IMR-90 (cell line): ENCODE results near the gene CYP1A2. TPM values are rescaled to one million over a fixed set of nuclear protein-coding genes. Genes with fewer than 3 reads are reported as not detected.

Experiments used
- ATAC-seq: fragments of 200-7000 bp; cut with Tn5 transposase; 2 replicates; pipeline ENCODE4 v1.9.1; 2020; ENCODE audit warnings: low read depth, mild to moderate bottlenecking, moderate library complexity
- BruUV-seq: library from RNA; stranded (reverse); fragments of 400-500 nt; replicated peaks from 2 replicates; lab custom pipeline; 2021; lab: Mats Ljungman, UMichigan
- CTCF ChIA-PET: fragments of 300-600 bp; formaldehyde crosslinking; extraction: SDS; loops from one replicate; lab custom pipeline; 2021; ENCODE audit warnings: antibody characterized with exemption; lab: Yijun Ruan, JAX
- POLR2A ChIA-PET: fragments of 300-600 bp; sonication (Branson Sonifier 250); formaldehyde crosslinking; loops from one replicate; lab custom pipeline; 2022; ENCODE audit warnings: antibody characterized with exemption; ENCODE audit not compliant: unreplicated experiment; lab: Charles Lee
- DNase-seq: peaks from one replicate; pipeline ENCODE4 v3.0.0; 2013
- H2AFZ ChIP-seq: replicated peaks from 2 replicates; pipeline ENCODE3; 2013; ENCODE audit warnings: low read length, mild to moderate bottlenecking; ENCODE audit not compliant: poor library complexity
- H2AK5ac ChIP-seq: 2 replicates; pipeline ENCODE4 v1.6.1; 2013; ENCODE audit warnings: low read depth, low read length, inconsistent platforms
- H2AK9ac ChIP-seq: replicated peaks from 2 replicates; pipeline ENCODE3; 2013; ENCODE audit warnings: mild to moderate bottlenecking, low read depth, low read length, moderate library complexity; ENCODE audit not compliant: poor library complexity
- H2BK120ac ChIP-seq: 2 replicates; pipeline ENCODE4 v1.6.1; 2013; ENCODE audit warnings: low read depth, low read length, inconsistent platforms
- H2BK15ac ChIP-seq: 3 replicates; pipeline ENCODE4 v1.6.1; 2013; ENCODE audit warnings: low read depth, low read length, inconsistent platforms
- H2BK20ac ChIP-seq: 2 replicates; pipeline ENCODE4 v1.6.1; 2013; ENCODE audit warnings: low read depth, mild to moderate bottlenecking, inconsistent platforms, low read length, moderate library complexity
- H2BK5ac ChIP-seq: 2 replicates; pipeline ENCODE4 v1.6.1; 2013; ENCODE audit warnings: mild to moderate bottlenecking, low read depth, low read length, inconsistent platforms; ENCODE audit not compliant: poor library complexity, severe bottlenecking
- H3K14ac ChIP-seq: replicated peaks from 2 replicates; pipeline ENCODE4 v1.6.1; 2013; ENCODE audit warnings: low read depth, low read length, inconsistent platforms
- H3K18ac ChIP-seq: 2 replicates; pipeline ENCODE4 v1.6.1; 2013; ENCODE audit warnings: low read depth, low read length, control low read depth
- H3K23ac ChIP-seq: 2 replicates; pipeline ENCODE4 v1.6.1; 2013; ENCODE audit warnings: low read depth, low read length, inconsistent platforms
- H3K27ac ChIP-seq: 2 replicates; pipeline ENCODE4 v1.5.1; 2013; ENCODE audit warnings: mild to moderate bottlenecking, control low read depth, low read length; ENCODE audit not compliant: insufficient read depth
- H3K27me3 ChIP-seq: 2 replicates; pipeline ENCODE4 v1.6.1; 2013; ENCODE audit warnings: low read length; ENCODE audit not compliant: control insufficient read depth, insufficient read depth
- H3K36me3 ChIP-seq: 2 replicates; pipeline ENCODE4 v1.6.1; 2013; ENCODE audit warnings: low read length, mixed read lengths; ENCODE audit not compliant: control insufficient read depth, insufficient read depth
- H3K4ac ChIP-seq: 2 replicates; pipeline ENCODE4 v1.6.1; 2013; ENCODE audit warnings: low read depth, low read length, inconsistent platforms
- H3K4me1 ChIP-seq: 2 replicates; pipeline ENCODE4 v1.6.1; 2013; ENCODE audit warnings: low read length, mixed read lengths; ENCODE audit not compliant: control insufficient read depth, insufficient read depth
- H3K4me2 ChIP-seq: 2 replicates; pipeline ENCODE4 v1.6.1; 2013; ENCODE audit warnings: low read depth, mild to moderate bottlenecking, control low read depth, low read length, moderate library complexity
- H3K4me3 ChIP-seq: 2 replicates; pipeline ENCODE4 v1.5.1; 2013; ENCODE audit warnings: low read depth, mild to moderate bottlenecking, control low read depth, low read length, moderate library complexity; ENCODE audit not compliant: insufficient read depth
- H3K56ac ChIP-seq: 2 replicates; pipeline ENCODE4 v1.6.1; 2013; ENCODE audit warnings: low read length, inconsistent platforms; ENCODE audit not compliant: insufficient read depth; ENCODE audit errors: extremely low read depth
- H3K79me1 ChIP-seq, 2 experiments: 2 replicates each; pipeline ENCODE4 v1.6.1; 2013; ENCODE audit warnings: low read length in 2 of 2, inconsistent platforms in 1 of 2, low read depth in 1 of 2
- H3K9ac ChIP-seq: 2 replicates; pipeline ENCODE4 v1.6.1; 2013; ENCODE audit warnings: low read depth, low read length, control low read depth
- H3K9me1 ChIP-seq: 2 replicates; pipeline ENCODE4 v1.6.1; 2013; ENCODE audit warnings: low read length, inconsistent platforms; ENCODE audit not compliant: insufficient read depth
- H3K9me3 ChIP-seq: 2 replicates; pipeline ENCODE4 v1.6.1; 2013; ENCODE audit warnings: low read length; ENCODE audit not compliant: control insufficient read depth, insufficient read depth
- H4K20me1 ChIP-seq: 2 replicates; pipeline ENCODE4 v1.6.1; 2013; ENCODE audit warnings: low read length, inconsistent platforms; ENCODE audit not compliant: insufficient read depth
- H4K5ac ChIP-seq: 2 replicates; pipeline ENCODE4 v1.6.1; 2013; ENCODE audit warnings: mild to moderate bottlenecking, low read depth, low read length, control low read depth
- H4K8ac ChIP-seq, 2 experiments: 2 replicates each; pipeline ENCODE4 v1.6.1; 2013; ENCODE audit warnings: low read depth in 2 of 2, low read length in 2 of 2, control low read depth in 1 of 2, inconsistent platforms in 1 of 2
- H4K91ac ChIP-seq: 2 replicates; pipeline ENCODE4 v1.6.1; 2013; ENCODE audit warnings: low read depth, low read length, inconsistent platforms; ENCODE audit not compliant: insufficient read depth
- CHD1 ChIP-seq: IDR thresholded peaks from 2 replicates; pipeline ENCODE4 v1.6.1; 2012; ENCODE audit warnings: low read depth, low read length, improper control_type of control experiment
- ELK1 ChIP-seq: fragments of 150-350 bp; IDR thresholded peaks from 2 replicates; pipeline ENCODE4 v1.6.1; 2016; ENCODE audit warnings: low read depth, mild to moderate bottlenecking, low read length, moderate library complexity, borderline replicate concordance
- FOS ChIP-seq: fragments of 150-350 bp; IDR thresholded peaks from 2 replicates; pipeline ENCODE4 v1.6.1; 2016; ENCODE audit warnings: low read depth, low read length
- RAD21 ChIP-seq: IDR thresholded peaks from 2 replicates; pipeline ENCODE4 v1.6.1; 2012; ENCODE audit warnings: low read length, improper control_type of control experiment
- USF2 ChIP-seq: fragments of 150-350 bp; IDR thresholded peaks from 2 replicates; pipeline ENCODE4 v1.6.1; 2017; ENCODE audit warnings: mild to moderate bottlenecking, antibody characterized with exemption, low read length, low read depth
- WGBS, 2 experiments: methylation state at CpG; one replicate each; pipeline versions ENCODE4 v1.1.5 to v1.1.7; 2013; ENCODE audit warnings: missing lambda C conversion rate in 2 of 2; ENCODE audit not compliant: insufficient read length in 1 of 2; ENCODE audit errors: extremely low coverage in 2 of 2; 5-methylcytosine and 5-hydroxymethylcytosine counted together
- dilution Hi-C: fragments of 300-500 bp; cut with HindIII; formaldehyde crosslinking; loops from one replicate; pipeline ENCODE4 v1.14.3; 2018; ENCODE audit warnings: low sequenced_read_pairs; ENCODE audit not compliant: unreplicated experiment
- in situ Hi-C: fragments of 300-500 bp; cut with MboI; formaldehyde crosslinking; loops from 3 replicates; pipeline ENCODE4 v1.14.3; 2019; ENCODE audit warnings: low sequenced_read_pairs, inconsistent platforms, mixed read lengths
- intact Hi-C: fragments of 100-400 bp; cut with micrococcal nuclease; formaldehyde crosslinking; loops from 2 replicates; pipeline ENCODE4 v1.10.0; 2022
- polyA plus RNA-seq, 3 experiments: library from polyadenylated mRNA; depleted of rRNA; stranded (reverse); fragments of >200 nt; gene quantifications; 2 replicates each; pipeline ENCODE4 v1.2.3, GENCODE V29; 2012; ENCODE audit warnings: low replicate concordance in 1 of 3
- total RNA-seq: library from RNA; depleted of rRNA; stranded (reverse); fragments of >200 nt; gene quantifications from 2 replicates; pipeline ENCODE4 v1.2.3, GENCODE V29; 2012

Gene CYP1A2
- total and polyA plus RNA-seq, 2 of the 4 experiments (the other 2 are of a cell fraction) = not detected

GRCh38 chr15:74783808-74784175 lies 35.1 kb downstream of the CYP1A2 start:
- peak overlapping the region; percentile 69 for H2AFZ ChIP-seq
- POLR2A ChIA-PET = interaction anchor here (0.7 kb wide), 1 partner anchor 111 kb away, joined by 7 read pairs; no protein-coding TSS in a partner anchor
- H3K4me1 ChIP-seq = peaks cover 23% of the 10 kb centered on the region

More at GRCh38 chr15:74783808-74784175, 35.1 kb downstream of the CYP1A2 start:
- Histone ChIP-seq H4K5ac (no peak overlapping the region), H3K4ac (peak overlapping the region; percentile 75), H3K23ac (peak overlapping the region; percentile 90; the same call in 1 of the 2 replicates), H4K91ac (peak overlapping the region; percentile 24; the same call in 1 of the 2 replicates), H4K8ac (peak overlapping the region in 1 of 2 experiments; percentile 10; a peak in 1 of 4 replicates), H3K9me1 (peaks cover 25% of the 10 kb centered on the region), H2BK5ac (no peak overlapping the region), H3K27ac (peak overlapping the region; percentile 8; the same call in 1 of the 2 replicates), H3K79me1 (peaks cover 9 to 70% of the 10 kb centered on the region in 2 experiments; a peak in 3 of 4 replicates), H3K4me2 (peak overlapping the region; percentile 83), H3K36me3 (peaks cover 2% of the 10 kb centered on the region; the same call in 1 of the 2 replicates), H2BK15ac (no peak overlapping the region), H3K18ac (no peak overlapping the region), H2BK120ac (no peak overlapping the region), H3K9ac (peak overlapping the region; percentile 68), H3K9me3 (no peaks in the 10 kb centered on the region), H4K20me1 (peaks cover 57% of the 10 kb centered on the region), H2BK20ac (no peak overlapping the region), H3K14ac (peak overlapping the region; percentile 71), H3K56ac (no peak overlapping the region), H2AK9ac (peak overlapping the region; percentile 97), H2AK5ac (peak overlapping the region; percentile 74), H3K4me3 (peak overlapping the region; percentile 92), H3K27me3 (no peaks in the 10 kb centered on the region)
- in situ Hi-C loops (no loop called here), intact Hi-C loops (no loop called here), dilution Hi-C loops (no loop called here)
- WGBS, 2 experiments = 33% methylated on average over 3 of the region's 3 CpGs; no CpG with 5 or more reads in 1 of the 2 experiments
- no peak for DNase-seq
- no TSS peak for BruUV-seq
- TF ChIP-seq USF2 (no peak), ELK1 (no peak), CHD1 (no peak), RAD21 (no peak), FOS (no peak)
- CTCF ChIA-PET = interaction anchor here (0.7 to 1.3 kb wide), 3 partner anchors 9 to 86 kb away, joined by 3 read pairs; no protein-coding TSS in a partner anchor
- ATAC-seq = no peak
